GM12878 (cell line): ENCODE results near the gene PVALEF.

Experiments
- BHLHE40 ChIP-seq, 2 experiments: fragments of 450-650 bp in 1 of 2; IDR thresholded peaks; 2 replicates each; pipeline ENCODE4 v1.6.1; 2011 to 2017; ENCODE audit warnings: low read depth in 2 of 2, borderline replicate concordance in 1 of 2, improper control_type of control experiment in 1 of 2, low read length in 1 of 2, mild to moderate bottlenecking in 1 of 2
- CTCF ChIP-seq, 3 experiments: IDR thresholded peaks in 2 of 3; conservative IDR thresholded peaks in 1 of 3; 2 replicates each; pipeline ENCODE4 v1.5.1; 2011; ENCODE audit warnings: low read depth in 3 of 3, low read length in 3 of 3, mild to moderate bottlenecking in 3 of 3, control low read depth in 2 of 3, moderate library complexity in 2 of 3, inconsistent platforms in 1 of 3, mixed read lengths in 1 of 3; ENCODE audit not compliant: control insufficient read depth in 2 of 3, insufficient read depth in 1 of 3; ENCODE audit errors: extremely low read depth in 1 of 3
- EP300 ChIP-seq, 2 experiments: fragments of 150-350 bp in 1 of 2; IDR thresholded peaks; 2 replicates each; pipeline ENCODE4 v1.6.1; 2011 to 2012; ENCODE audit warnings: low read depth in 2 of 2, low read length in 2 of 2, borderline replicate concordance in 1 of 2, improper control_type of control experiment in 1 of 2, inconsistent platforms in 1 of 2; ENCODE audit not compliant: control insufficient read depth in 1 of 2
- EZH2 ChIP-seq: IDR thresholded peaks from 2 replicates; pipeline ENCODE4 v1.6.1; 2012; ENCODE audit warnings: low read depth, mild to moderate bottlenecking, control low read depth, inconsistent platforms, low read length, borderline replicate concordance; ENCODE audit not compliant: control insufficient read depth
- IKZF2 ChIP-seq, 2 experiments: fragments of 450-650 bp; IDR thresholded peaks; 2 replicates each; pipeline ENCODE4 v1.6.1; 2017; ENCODE audit warnings: mild to moderate bottlenecking in 2 of 2, moderate library complexity in 2 of 2
- NBN ChIP-seq: fragments of 450-650 bp; IDR thresholded peaks from 2 replicates; pipeline ENCODE4 v1.6.1; 2016
- PAX5 ChIP-seq: IDR thresholded peaks from 2 replicates; pipeline ENCODE4 v1.6.1; 2011; ENCODE audit warnings: low read depth, low read length, borderline replicate concordance
- POLR2A ChIP-seq: IDR thresholded peaks from 2 replicates; pipeline ENCODE4 v1.6.1; 2011; ENCODE audit warnings: low read depth, mild to moderate bottlenecking, low read length
- POLR2AphosphoS5 ChIP-seq: IDR thresholded peaks from 2 replicates; pipeline ENCODE4 v1.6.1; 2011; ENCODE audit warnings: mild to moderate bottlenecking, low read length, inconsistent platforms
- REST ChIP-seq: IDR thresholded peaks from 2 replicates; pipeline ENCODE4 v1.6.1; 2012; ENCODE audit warnings: mild to moderate bottlenecking, low read depth, low read length
- RFX5 ChIP-seq: IDR thresholded peaks from 2 replicates; pipeline ENCODE4 v1.6.1; 2011; ENCODE audit warnings: low read depth, low read length, improper control_type of control experiment
- SUZ12 ChIP-seq: fragments of 200-600 bp; sonication (generic); IDR thresholded peaks from one replicate; pipeline ENCODE4 v1.6.1; 2018; ENCODE audit warnings: antibody characterized with exemption, mild to moderate bottlenecking; ENCODE audit not compliant: unreplicated experiment
- TAF1 ChIP-seq: IDR thresholded peaks from 2 replicates; pipeline ENCODE4 v1.6.1; 2011; ENCODE audit warnings: mild to moderate bottlenecking, low read depth, low read length, borderline replicate concordance
- YY1 ChIP-seq: IDR thresholded peaks from 2 replicates; pipeline ENCODE4 v1.6.1; 2011; ENCODE audit warnings: low read depth, mild to moderate bottlenecking, low read length

GRCh38 chr17:81189016-81189415, 23.7 kb downstream of the PVALEF start:
- TF ChIP-seq NBN (no peak), IKZF2 (IDR thresholded peaks at IDR 0.05) (no peak), TAF1 (no peak), EP300 (IDR thresholded peaks at IDR 0.05; ENCODE audit: borderline replicate concordance in 1 of 2, control insufficient read depth in 1 of 2, low read depth in 2 of 2, low read length in 2 of 2) (no peak), CTCF (IDR thresholded peaks at IDR 0.05 in 2 of 3, conservative IDR thresholded peaks at IDR 0.05 in 1 of 3; ENCODE audit: control insufficient read depth in 2 of 3, extremely low read depth in 1 of 3, insufficient read depth in 1 of 3, low read depth in 3 of 3, low read length in 3 of 3) (no peak), POLR2A (no peak), YY1 (no peak), SUZ12 (no peak), PAX5 (no peak), BHLHE40 (IDR thresholded peaks at IDR 0.05; ENCODE audit: borderline replicate concordance in 1 of 2, low read depth in 2 of 2, low read length in 1 of 2) (no peak), POLR2AphosphoS5 (no peak), RFX5 (no peak), EZH2 (no peak), REST (no peak)
